HG03442 (cell line): ENCODE results near the gene ADAMTS12.

Experiments used
- ATAC-seq: cut with Tn5 transposase; IDR thresholded peaks from one replicate; pipeline ENCODE4 v1.9.1; 2021; ENCODE audit warnings: mild to moderate bottlenecking, moderate library complexity; ENCODE audit not compliant: unreplicated experiment

The ADAMTS12 gene

GRCh38 chr5:33850100-33850594 lies 41.6 kb downstream of the ADAMTS12 start:
- peak; percentile 94 for ATAC-seq

DNA sequence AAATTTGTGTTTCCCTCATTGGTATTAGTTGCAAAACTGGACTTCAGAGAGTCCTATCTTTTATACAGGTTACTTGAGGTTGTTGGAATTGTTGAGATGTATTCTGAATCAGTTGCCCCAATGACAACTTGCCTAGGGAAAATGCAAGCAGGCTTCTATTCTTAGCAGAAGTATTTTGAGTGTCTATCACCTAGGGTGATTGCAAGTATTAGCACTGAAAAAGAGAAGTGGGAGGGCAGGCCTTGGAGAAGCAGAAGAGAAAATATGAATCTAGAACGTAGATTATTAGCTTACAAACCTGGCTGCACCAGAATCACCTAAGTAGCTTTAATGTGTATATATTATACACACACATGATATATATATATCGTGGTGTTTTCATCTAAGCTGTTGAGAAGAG lies 43.2 kb downstream of the ADAMTS12 start:
- peak; percentile 27 for ATAC-seq

GRCh38 chr5:33846851-33847250 lies 44.9 kb downstream of the ADAMTS12 start:
- no peak for ATAC-seq

DNA sequence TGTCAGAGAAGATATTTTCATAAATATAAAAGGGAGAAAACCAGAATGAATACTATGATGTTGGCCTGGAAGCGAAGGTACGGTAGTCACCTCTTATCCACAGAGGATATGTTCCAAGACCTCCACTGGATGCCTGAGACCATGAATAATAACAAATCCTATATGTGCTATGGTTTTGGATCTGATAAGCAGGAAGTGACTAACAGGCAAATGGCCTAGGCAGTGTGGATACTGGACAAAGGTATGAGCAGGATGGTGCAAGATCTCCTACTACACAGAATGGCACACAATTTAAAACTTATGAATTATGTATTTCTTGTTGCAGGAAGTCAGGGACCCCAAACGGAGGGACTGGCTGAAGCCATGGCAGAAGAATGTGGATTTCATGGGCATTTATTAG lies 48.2 kb downstream of the ADAMTS12 start:
- no peak for ATAC-seq

DNA sequence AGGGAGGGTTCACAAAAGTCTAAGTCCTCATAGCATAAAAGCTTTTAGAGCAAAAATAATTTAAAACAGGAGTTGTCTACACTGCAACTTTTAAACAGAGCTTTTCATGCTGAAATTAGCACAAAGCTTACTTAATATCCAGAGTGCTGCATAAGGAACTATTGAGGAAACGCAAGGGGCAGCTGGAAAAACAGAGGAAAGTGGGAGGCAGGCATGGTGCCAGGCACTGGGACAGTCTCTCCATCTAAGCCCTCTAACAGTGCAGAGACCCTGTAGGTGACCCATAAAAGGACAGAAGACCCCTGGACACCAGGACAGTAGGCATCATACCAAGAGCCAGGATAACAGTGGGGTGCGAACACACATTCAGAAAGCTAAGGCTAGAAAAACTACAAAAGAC lies 49.3 kb downstream of the ADAMTS12 start:
- no peak for ATAC-seq

- ATAC-seq, result no peak
Measured at GRCh38 chr5:33841891-33842290, 49.9 kb downstream of the ADAMTS12 start.

DNA sequence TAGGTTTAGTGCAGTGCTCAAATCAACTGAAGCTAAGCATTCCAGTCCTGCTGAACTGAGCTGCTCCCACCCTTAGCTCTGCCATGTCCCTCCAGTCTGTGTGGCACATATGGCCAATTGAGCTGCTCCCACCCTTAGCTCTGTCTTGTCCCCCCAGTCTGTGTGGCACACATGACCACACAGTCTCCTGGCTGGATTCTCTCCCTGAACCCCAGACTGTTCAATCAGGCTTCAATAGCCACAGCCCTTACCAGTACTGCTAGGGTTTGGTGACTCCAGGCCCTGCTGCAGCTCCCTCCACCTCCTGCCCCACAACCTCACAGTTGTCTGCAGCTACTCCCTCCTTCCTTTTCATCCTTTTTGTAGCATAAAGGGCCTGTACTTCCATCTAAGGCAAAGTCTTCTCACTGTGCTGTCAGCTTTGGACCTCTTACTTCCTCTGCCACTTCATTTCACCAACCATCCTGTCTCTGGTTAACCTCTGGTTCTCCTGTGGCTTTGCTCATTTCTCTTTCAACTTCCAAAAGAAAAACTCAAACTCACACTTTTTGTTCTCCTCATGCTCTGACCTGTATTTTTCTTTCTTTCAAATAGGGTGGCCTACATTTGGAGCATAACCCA lies 50.8 kb downstream of the ADAMTS12 start:
- peak; percentile 92 for ATAC-seq

GRCh38 chr5:33837301-33837700 lies 54.5 kb downstream of the ADAMTS12 start:
- ATAC-seq, result no peak

DNA sequence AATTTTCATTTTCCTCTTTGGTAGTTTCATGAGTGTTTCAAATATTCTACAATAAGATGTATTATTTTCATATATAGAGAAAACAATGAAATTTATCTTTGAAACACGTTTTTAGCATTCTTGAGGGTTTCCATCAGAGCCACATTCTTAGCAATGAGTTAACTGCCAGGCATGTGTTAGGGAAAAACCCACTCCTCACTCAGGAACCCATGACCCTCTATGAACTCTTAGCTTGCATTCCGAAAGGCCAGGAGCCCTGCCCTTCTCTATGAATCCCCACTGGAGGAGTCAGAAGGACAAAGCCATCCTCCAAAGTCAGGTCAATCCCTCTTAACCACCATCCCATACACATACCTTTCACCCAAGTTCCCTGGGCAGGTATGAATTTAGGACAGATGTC lies 57.5 kb downstream of the ADAMTS12 start:
- no peak for ATAC-seq

GRCh38 chr5:33833237-33833575 lies 58.6 kb downstream of the ADAMTS12 start:
- no peak for ATAC-seq

DNA sequence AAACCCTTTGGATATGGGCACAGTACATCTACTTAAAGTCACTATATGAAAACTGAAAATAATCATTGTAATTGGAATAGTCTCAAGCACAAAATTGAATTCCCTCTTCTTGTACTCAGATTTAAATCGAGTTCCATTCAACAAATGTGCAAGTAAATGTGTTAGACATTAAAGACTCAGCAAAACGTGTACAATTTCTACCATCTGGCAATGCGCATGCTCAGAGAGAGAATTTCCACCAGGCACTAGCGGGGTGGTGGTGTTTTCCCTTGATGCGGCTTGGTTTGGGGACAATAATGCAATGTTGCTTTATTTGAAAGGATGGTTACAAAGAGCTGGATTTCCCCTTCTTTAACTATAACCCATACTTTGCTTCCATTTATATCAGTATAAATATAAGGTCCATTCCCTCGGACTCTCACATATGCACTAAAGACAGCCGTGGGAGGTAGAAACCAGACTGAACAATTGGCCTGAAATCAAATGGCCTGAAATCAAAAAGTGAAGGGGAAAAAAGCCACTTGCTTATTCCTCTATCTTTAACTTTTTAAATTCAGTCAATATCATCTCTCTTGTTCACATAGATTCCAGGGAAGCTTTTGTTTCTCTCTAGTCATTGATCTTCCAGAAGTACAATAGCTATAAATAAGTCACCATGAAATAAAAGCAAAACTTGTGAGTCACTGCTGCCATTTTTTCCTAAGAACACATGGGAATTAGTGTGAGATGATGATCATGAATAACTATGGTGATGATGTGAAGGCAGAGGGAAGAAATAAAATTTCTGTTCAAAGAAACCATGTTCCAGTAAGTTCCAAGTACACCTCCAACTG lies 59.2 kb downstream of the ADAMTS12 start:
- ATAC-seq, result no peak

- no peak for ATAC-seq
Measured at GRCh38 chr5:33831041-33831440, 60.7 kb downstream of the ADAMTS12 start.

DNA sequence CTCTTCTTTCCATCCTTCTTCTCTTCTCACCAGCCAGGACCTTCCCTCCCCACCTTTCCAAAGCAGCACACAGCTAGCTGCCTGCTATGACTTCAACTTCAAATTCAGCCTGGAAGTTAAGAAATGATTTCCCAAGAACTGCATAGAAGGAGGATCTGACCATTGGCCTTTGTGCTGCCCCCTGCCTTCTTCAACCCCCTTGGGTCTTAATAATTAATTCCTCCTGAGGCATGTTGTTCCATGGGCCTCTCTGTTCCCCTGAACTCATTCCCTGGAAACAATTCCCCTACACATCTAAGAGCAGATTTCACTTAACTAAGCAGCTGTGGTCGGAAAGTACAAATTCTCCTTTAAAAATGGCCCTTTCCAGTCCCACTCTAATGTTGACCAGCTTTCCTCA lies 62.4 kb downstream of the ADAMTS12 start:
- ATAC-seq, result no peak

GRCh38 chr5:33828626-33829308 lies 63.0 kb downstream of the ADAMTS12 start:
- ATAC-seq, result no peak

GRCh38 chr5:33827885-33828284 lies 63.9 kb downstream of the ADAMTS12 start:
- ATAC-seq, result no peak

GRCh38 chr5:33827018-33827707 lies 64.6 kb downstream of the ADAMTS12 start:
- no peak for ATAC-seq

DNA sequence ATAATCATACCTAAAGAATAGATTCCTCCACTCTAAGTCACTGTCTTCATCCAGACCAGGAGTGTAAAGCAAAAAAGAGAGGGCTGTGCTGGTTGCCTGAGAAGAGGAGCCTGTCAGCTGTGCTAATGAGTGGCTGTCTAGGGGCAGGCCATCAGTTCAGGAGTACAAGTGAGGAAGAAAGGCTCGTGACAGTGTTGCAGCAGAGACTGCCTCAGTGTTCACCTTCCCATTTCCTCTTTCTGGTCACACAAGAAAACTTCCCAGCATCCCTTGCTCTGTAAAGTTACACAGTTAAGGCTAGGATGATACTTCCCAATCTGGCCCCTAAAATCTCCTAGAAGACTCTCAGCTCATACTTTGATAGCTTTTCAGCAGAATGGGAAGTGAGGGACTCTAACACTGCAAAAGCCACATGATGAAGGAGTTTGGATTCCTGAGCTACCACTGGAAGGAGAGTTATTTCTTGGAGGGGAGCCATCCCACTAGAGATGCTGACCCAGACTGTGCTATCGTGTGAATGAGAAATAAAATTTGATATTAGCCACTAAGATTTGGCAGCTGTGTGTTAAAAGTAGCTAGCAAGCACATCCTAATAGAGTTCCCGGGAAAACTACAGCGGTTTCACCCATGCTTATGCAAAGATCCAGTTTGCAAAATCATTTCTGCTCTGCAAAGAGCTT lies 67.1 kb downstream of the ADAMTS12 start:
- ATAC-seq, result peak; percentile 58

- ATAC-seq, result no peak
Measured at GRCh38 chr5:33817301-33817700, 74.5 kb downstream of the ADAMTS12 start.

GRCh38 chr5:33816791-33817190 lies 75.0 kb downstream of the ADAMTS12 start:
- no peak for ATAC-seq

- no peak for ATAC-seq
Measured at GRCh38 chr5:33812746-33813145, 79.0 kb downstream of the ADAMTS12 start.
